HS-5 (cell line): Measurements from ENCODE around the gene FNTB.

Source experiments
- DNase-seq: peaks from one replicate; pipeline ENCODE4 v3.0.0-alpha.2; 2012; ENCODE audit warnings: low read depth

FNTB gene

DNA sequence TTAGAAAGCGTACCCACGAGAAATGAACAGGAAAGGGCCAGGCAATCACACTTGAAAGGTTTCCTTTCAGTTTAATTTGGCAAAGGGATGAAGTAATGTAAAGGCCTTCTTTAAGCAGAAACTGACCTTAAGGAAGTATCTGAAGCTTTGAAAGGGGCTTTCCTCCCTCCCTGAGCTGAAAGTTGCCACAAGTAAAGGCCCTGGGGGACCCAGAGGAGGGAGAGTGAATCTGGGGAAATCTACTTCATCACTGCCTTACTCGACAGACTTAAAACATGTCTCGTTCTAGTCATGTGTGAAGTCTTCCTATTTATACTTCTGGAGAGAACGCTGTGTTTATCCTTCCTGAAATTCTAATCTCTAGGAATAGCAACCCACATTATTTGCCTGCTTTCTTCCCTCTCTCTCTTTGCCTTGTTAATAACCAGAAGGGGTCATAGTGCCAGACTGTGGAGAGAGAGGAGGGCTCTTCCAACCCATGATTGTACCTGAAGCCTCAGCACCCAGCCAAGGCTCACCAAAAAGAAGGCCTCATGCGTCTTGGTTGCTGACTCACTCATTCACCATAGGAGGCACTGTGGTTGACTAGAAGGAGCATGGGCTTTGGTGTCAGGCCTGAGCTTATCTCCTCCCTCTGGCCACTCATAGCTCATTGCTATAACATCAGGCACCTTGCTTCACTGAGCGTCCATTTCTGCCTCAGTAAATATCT lies 33.9 kb upstream of the FNTB start:
- no peak for DNase-seq

GRCh38 chr14:64953310-64953654 lies 33.4 kb upstream of the FNTB start:
- DNase-seq, result no peak

- DNase-seq, result no peak
Measured at GRCh38 chr14:64953661-64954060, 33.0 kb upstream of the FNTB start.

GRCh38 chr14:64954491-64955240 lies 32.0 kb upstream of the FNTB start:
- DNase-seq, result no peak

DNA sequence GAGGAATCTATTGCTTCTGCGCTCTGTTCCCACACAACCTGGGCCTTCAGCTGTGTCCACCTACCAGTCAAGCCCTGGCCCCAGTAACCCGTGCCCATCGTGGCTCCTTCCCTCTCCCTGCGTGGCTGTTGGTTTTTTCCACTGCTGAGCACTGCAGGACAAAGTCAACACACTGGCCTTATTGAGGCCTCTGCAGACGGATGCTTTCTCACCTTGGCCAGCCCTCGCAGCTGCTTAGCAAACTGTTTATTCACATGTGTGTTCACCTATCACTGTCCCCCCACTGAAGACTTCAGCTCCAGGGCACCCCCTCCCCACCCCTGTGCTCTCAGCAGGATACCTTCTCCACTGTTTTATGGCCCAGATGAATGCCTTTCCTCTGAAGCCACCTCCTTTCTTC lies 31.4 kb upstream of the FNTB start:
- no peak for DNase-seq

- DNase-seq, result no peak
Measured at GRCh38 chr14:64956697-64957406, 29.8 kb upstream of the FNTB start.

DNA sequence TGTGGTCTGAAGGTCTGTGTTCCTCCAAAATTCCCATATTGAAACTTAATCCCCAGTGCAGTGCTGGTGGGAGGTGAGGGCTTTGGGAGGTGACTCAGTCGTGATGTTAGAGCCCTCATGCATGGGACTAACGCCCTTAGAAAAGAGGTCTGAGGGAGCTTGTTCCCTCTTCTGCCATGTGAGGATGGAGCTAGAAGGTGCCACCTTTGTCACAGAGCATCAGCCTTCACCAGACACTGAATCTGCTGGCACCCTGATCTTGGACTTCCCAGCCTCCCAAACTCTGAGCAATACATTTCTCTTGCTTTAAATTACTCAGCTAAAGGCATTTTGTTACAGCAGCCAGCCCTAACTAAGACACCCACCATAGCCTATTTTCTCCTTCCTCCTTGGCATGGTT lies 28.5 kb upstream of the FNTB start:
- DNase-seq, result no peak

DNA sequence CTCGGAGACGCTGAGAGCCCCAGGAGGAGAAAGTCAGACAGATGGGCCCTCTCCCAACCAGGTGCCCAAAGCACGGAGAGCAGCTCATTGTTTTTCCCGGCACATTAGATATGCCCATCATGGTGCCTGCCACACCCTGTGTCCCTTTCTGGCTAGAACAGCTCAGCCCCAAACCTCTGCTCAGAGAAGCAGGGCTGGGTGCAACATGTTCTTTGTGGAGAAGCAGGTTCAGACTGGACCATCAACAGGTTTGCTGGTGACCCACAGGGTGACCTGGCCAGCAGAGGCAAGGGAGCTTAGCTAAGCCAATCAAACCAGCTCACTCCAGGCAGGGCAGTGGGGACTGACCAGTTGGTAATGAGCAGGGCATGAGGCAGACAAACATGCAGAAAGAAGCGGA lies 28.0 kb upstream of the FNTB start:
- DNase-seq, result no peak

- no peak for DNase-seq
Measured at GRCh38 chr14:64960762-64961276, 25.9 kb upstream of the FNTB start.

DNA sequence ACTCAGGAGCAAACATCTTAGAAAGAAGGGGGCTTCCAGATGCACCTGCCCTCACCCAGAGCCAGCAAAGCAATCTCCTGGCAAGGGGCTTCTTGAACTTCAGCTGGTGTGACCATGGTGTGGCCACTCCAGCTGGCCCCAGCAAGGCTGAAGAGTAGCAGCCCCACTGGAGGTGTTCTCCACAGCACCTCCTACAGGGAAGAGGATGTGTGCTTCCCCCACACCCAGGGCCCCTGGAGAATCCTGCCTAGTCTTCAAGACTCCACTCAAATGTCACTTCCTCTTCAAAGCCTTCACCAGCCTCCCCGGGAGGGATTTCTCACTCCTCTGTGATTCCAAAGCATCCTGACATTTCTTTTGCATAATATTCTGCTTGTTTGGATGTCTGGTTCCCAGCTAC lies 23.1 kb upstream of the FNTB start:
- no peak for DNase-seq

- DNase-seq, result no peak
Measured at GRCh38 chr14:64965356-64966000, 21.2 kb upstream of the FNTB start.

DNA sequence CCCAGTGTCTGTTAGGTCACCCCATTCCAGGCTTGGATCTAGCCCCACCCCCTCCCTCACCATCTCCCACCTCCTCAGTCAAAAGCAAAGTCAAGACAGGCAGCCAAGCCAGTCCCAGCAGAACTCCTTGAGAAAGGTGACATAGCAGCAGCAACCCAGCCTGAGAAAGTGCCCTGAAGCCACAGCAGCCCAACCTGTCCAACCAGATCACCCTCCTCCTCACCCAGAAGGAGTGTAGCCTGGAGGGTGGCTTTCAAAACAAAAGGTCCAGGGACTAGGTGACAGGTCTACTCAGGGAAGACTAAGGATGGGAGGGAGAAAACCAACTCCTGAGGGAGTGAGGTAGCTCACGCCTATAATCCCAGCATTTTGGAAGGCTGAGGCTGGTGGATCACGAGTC lies 19.7 kb upstream of the FNTB start:
- no peak for DNase-seq

GRCh38 chr14:64968167-64968566 lies 18.5 kb upstream of the FNTB start:
- DNase-seq, result no peak

DNA sequence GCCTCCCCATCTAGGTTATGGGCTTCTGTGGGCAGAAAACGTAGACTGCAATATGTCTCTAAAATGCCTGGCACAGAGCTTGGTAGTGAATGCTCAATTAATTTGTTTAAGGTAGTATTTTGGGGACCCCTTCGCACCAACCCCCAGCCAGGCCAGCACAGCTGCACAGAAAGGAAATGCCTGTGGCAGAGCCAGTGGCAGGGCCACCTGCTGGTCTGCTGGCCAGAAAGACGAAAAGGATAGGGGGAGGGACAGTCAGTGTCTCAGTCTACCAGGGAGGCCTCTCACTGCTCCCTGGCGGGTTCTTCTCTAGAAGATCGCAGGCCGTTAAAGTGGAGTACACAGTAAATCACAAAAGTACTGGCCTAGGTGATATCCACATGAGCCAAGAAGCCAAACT lies 18.0 kb upstream of the FNTB start:
- DNase-seq, result no peak

- DNase-seq, result no peak
Measured at GRCh38 chr14:64970041-64970440, 16.7 kb upstream of the FNTB start.

- DNase-seq, result no peak
Measured at GRCh38 chr14:64970776-64971477, 15.8 kb upstream of the FNTB start.

DNA sequence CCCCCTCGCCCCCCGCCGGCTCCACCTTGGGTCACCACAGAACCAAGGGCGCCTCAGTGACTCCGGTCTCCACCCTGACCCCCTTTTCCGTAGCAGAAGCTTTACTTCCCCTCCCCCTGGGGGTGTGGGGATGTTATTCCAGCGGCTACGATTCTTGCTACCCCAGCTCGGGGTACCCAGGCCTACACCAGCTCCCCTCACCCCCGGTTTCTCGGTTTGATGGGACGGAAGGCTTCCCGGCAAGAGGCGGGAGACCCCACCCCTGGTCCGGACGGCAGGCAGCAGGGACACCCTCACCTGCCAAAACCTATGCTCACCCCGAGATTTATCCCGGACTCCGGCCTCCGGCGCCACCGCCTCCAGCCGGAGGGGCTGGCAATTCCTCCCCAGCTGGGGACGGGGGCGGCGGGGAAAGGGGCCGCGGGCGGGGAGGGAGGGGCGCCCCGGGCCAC lies 15.2 kb upstream of the FNTB start:
- DNase-seq, result no peak

DNA sequence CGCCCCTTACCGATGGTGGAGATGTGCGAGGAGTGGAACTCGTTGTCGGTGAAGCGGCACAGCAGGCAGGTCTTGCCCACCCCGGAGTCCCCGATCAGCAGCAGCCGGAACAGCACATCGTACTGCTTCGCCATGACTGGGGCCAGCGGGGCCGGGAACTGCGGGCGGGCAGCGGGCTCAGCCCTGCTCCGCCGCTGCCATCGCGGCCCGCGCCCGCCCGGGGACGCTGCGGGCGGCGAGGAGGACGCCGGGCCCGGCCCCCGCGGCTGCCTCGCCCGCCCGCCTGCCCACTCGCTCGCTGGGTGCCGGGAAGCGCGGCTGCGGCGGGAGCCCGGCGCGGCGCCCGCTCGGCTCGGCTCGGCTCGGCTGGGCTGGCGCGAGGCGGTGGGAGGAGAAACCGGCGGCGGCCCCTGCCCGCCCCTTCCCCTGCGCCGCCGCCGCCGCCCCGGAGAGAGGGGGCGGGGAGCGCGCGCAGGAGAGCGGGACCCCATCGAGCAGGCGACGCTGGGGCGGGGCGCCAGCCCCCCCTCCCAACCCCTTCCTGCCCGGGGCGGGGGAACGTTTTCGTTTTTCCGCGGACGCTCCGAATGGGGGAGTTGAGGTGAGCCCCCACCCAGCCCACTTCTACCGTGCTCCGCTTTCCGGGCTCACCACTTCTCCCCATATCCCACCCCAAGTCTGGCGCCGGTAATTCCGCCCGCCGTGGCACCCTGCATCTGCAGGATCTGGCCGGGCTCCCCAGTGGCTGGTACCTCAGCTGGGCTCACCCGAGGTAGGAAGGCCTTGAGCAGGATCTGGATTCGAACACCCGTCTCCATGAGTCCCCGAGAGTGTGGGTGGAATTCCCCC lies 14.5 kb upstream of the FNTB start, which contains the start of gene RAB15:
RAB15 (minus strand) TSS at position 394 of the 849 bp plus-strand sequence; CDS start at position 134, 260 bp downstream.
- DNase-seq, result no peak

GRCh38 chr14:64973026-64973442 lies 13.7 kb upstream of the FNTB start:
- no peak for DNase-seq

DNA sequence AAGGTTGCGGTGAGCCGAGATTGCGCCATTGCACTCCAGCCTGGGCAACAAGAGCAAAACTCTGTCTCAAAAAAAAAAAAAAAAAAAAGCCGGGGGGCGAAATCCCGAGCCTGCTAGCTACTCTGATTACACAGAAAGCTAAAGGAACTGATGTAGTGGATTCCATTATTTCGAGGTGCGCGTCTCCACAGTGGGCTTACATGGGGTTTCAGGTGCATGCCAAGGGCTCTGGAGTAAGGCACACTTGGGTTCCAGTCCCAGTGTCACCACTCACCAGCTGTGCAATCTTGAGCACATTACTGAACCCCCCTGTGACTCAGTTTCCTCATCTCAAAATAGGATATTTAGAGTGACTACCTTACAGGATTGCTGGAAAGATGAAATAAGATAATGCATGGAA lies 12.9 kb upstream of the FNTB start:
- DNase-seq, result no peak

- DNase-seq, result no peak
Measured at GRCh38 chr14:64974563-64974962, 12.1 kb upstream of the FNTB start.
